HG03097 (cell line): ENCODE results near the gene FBXL4.

Experiments
- ATAC-seq: cut with Tn5 transposase; IDR thresholded peaks from one replicate; pipeline ENCODE4 v1.9.1; 2021; ENCODE audit not compliant: unreplicated experiment, low FRiP score

Gene FBXL4

GRCh38 chr6:98894810-98895209 lies 52.9 kb downstream of the FBXL4 start:
- no peak for ATAC-seq

DNA sequence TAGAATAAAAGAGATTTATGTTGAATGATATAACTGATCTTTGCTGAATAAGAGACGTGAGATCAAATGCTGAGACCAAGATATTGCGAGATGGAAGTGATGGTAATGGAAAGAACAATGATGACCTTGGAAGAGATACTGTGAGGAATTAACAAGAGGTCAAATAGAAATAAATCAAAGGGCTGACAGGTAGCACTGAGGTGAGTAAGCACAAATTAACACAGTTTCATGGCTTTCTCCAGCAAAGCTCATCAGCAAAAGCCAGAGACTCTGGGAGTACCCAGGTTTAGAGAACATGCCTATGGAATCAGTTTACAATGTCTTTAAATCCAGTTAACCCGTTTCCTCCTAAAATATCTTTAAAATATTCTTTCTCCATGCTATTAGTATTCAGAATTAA lies 60.1 kb downstream of the FBXL4 start:
- no peak for ATAC-seq

DNA sequence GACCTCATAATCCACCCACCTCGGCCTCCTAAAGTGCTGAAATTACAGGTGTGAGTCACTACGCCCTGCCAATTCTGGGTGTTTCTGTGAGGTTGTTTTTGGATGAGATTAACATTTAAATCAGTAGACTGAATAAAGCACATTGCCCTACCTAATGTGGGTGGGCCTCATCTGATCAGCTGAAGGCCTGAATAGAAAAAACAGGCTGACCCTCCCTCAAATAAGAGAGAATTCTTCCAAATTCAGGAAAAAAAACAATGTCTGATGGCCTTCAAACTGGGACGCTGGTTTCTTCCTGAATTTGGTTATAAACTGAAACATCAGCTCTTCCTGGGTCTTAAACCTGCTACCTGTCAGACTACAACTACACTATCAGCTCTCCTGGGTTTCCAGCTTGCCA lies 62.4 kb downstream of the FBXL4 start:
- ATAC-seq: no peak

- peak; percentile 94 for ATAC-seq
Measured at GRCh38 chr6:98880486-98880885, 67.3 kb downstream of the FBXL4 start.

GRCh38 chr6:98877250-98877649 lies 70.5 kb downstream of the FBXL4 start:
- no peak for ATAC-seq

DNA sequence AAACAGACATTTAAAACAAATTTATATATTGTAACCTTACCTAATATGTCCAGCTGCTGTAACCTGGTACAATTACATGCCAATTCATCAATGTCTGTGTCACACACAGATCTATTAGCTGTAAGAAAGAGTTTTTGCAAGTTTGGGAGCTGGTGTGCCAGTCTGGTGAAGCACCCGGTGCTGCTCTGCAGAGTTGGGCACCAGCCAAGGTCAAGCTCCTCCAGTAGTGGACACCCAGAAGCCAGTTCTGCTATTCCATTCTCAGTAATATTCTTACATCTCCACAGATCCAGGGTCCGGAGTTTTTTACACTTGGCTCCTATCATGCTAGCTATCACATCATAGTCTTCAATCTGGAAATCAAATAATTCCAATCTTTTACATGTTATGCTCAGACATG lies 72.4 kb downstream of the FBXL4 start:
- ATAC-seq: no peak

DNA sequence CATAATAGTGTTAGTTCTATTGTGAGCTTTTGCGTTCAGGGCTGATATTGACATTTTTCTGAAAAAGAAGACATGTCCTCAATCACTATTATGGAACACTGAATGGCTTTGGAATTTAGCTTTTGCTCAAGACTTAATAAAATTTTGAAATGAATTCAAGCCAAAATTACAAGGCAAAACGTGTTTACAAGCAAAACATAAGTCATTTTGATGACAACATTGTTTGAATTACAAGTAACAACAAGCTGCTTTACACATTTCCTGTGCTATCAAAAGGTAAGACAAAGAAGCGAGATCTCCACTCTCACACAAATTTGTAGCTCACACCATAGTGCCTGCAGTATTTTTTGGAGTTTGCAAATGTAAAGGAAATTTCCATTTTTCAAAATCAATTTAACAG lies 75.9 kb downstream of the FBXL4 start:
- ATAC-seq: no peak

DNA sequence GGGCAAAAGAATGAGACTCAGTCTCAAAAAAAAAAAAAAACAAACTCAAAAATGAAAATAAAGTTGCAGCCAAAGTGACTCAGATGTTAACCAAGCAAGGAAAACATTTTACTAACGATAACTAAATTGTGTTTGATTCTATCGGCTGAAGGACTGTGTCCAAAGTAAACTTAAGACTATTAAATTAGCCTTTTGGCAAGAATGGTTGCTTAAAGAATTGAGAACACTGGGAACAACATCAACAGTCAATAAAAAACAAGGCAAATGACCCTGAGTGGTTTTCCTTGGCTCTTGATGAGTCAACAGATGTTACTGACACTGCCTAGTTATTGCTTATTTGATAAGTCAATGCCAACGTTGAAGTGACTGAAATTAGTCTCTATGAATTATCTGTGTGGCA lies 76.7 kb downstream of the FBXL4 start:
- ATAC-seq: no peak

DNA sequence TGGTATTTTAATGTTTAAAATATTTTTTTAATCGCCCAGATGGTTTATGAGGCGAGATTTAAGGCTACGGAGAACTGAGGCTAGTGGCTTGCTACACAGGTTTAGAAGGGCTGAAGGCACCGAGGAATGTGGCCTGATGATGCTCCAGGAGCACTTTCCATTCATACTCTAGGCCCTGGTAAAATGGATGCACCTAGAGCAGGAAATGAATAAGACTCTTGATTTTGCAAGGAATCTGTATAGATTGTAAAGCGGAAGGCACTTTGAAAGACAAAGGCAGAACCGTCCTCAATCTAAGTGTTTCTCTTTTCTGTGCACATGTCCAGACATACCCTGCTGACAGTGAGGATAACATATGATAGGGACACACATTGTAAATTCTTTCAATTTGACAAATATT lies 83.2 kb downstream of the FBXL4 start:
- no peak for ATAC-seq

DNA sequence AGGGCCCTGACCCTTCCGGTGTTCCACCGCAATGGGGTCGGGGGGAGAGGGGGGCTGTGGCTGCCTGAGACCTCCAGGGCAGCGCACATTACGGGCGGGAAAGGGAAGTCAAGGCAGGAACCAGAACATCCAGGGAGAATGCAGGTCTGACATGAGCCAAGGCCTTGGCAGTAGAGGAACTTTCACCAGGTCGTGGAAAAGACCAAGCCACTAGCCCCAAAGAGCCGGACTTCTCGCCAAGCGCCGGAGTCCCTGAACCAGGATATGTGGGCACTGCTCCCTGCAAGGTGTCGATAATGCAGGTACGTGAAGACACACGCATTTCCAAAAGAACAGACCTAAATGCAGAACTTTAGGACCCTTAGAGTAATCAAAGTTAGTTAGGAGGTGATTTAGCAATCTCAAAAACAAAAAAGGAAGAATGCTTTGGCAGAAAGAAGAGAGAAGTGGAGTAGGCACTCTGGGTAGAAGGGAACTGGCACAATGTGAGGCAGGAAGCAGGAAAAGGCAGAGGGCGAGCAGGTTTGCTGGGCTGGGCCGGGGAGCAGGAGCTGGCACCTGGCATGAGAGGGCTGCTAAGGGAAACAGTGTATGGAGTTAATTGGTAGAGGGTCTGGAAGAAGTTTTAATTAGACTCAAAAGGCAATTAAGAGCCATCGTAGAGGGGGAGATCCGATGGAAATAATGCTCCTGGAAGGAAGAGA lies 99.1 kb downstream of the FBXL4 start:
- no peak for ATAC-seq

DNA sequence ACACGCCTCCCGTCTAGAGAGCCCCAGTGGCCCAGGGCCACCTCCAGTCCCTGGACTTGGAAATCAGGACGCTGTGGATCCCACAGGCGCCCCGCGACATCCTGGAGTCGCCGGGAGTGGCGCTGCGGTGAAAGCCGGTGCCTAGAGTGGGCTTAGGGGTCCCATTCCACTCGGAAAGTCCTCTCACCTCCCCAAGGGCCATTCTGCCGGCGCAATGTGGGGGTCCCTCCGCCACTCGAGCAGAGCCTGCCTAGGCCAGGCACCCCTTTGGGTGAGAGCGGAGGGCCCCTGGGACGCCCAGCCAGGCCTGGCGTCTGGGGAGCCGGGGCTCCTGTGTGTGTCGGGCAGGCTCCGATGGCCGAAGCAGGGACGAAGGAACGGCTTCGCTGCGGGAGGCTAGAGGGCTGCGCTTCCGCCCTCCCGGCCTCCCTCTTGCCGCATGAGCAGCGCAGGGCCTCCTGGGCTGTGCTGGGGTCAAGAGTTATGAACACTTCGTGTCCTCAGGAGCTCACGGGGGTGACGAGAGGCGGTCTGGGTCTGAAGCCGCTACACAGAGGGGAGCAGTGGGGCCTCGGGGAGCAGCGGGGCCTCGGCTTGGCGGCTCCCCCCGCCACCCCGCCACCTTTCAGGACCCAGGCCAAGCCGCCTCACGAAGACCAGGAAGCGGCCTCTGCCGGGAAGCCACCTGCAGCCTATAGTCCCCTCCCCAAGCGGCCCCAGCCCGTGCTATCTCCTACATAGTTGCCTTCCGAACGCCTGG lies 99.8 kb downstream of the FBXL4 start:
- ATAC-seq: no peak

- no peak for ATAC-seq
Measured at GRCh38 chr6:98847416-98847778, 100.3 kb downstream of the FBXL4 start.

- no peak for ATAC-seq
Measured at GRCh38 chr6:98846021-98846380, 101.7 kb downstream of the FBXL4 start.

DNA sequence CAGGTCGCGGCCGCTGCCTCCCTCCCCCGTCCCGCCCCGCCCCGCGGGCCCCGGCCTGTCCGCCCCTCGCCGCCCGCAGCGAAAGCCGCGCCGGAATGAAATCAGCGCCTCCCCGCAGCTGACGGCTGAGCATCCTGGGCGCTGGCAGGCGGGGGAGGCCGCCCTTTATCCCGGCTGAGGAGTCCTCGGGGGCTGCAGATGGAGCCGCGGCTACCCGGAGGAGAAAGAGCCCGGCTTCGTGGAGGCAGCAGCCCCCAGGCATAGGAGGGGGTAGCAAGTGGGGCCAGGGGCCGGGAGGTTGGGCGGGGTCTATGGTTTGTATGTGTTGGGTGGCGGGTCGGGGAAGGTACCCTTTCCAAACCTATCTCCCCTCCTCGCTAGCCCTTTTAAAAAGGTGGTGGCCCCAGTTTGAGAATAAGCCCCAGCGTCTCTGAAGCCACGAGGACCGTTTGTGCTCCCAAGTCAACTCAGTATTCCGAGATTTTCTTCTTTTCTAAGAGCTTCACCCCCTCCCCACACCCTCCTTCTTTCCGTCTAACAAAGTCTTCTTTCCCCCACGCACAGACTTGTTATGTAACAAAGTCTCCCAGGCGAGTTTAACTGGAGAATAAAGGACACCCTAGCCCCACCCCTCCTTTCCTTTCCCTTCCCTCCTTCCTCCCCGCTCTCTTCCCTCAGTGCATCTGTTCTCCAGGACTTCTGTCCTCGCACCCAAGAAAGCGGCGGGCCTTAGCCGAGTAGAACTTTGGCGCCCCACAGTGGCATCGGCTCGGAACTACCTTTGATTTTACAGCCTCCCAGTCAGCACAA lies 102.3 kb downstream of the FBXL4 start:
- ATAC-seq: peak; percentile 54

DNA sequence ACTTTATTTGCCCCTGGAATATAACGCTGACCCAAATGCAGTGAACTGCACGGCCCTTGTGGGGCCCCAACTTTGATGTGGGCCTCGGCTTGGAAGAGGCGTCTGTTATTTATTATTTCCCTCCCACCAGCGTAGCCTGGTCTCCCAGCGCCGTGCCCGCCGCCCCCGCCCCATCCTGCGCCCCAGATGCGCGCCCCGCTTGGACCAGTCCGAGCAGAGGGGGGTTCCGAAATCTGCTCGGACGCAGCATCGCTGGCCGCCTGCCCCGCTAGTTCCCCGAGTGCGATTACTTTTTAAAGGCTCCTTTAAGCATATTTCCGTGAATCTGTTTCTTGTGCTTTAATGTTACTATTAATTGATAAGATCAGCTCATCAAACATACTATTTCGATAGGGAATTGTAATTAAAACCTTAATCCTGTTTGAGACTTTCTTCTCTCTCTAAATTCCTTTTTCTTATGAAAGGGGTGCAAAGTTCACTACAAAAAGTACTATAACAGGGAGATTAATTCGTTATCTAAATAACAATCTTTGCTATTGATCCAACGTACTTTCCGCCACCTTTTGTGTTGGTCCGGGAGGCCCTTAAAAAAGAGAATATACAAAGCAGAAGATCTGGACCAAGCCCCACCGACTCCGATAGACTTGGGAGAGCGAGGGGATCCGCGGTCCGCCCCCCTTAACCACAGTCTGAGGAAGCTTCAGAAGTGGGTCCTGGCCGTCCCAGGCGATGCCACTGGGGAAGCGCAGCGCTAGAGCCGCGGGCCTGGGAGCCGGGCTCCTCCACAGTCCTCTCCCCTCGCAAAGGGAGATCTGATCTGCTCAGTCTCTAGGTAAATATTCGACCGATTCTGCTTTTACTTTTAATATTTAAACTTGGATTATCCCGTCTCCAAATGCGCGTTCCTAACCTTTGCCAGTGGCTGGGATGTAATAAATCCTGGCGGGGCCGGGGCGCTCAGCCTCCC lies 103.2 kb downstream of the FBXL4 start:
- ATAC-seq: no peak

DNA sequence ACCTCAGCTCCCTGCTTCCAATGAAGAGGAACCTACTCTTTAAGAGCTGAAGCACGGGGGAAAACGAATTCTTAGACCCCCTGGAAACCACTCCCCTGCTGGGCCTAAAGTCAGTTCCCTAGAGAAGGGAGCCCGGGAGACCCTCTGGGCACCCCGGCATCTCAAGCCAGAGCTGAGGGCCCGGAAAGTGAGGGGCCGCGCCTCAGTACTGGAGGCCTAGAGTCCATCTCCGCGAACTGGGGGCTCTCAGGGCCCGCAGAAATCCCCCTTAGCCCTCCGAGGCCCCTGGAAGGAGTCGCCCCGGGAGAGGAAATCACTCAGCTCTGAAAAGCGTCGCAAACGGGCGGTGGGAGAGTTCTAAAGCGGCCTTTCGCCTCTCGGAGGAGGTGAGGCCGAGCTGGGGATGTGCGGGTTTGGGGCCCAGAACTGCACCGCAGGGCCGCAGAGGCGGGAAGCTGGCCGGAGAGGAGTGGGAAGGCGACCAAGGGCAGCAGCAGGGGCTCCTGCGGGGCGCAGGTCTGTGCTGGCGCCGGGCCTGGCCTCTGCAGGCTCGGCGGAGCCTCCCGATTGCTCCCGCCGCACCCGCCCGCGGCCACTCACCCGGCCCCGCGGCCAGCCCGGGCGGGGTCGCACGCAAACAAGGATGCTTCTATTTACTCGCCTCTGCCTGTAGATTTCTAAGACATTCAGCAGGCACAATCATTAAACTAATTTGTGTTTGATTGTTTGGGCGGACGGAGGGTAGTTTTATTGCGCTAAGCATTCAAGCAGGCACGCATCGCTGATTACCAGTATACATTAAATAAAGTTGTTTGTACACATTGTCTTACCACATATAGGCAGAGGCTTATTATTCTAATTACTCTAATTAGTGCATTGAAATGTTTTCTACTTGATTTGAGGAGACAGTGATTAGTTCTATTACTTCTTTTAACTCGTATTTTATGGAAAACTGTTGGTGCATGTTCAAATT lies 104.2 kb downstream of the FBXL4 start:
- ATAC-seq: no peak

GRCh38 chr6:98842342-98843180 lies 105.2 kb downstream of the FBXL4 start:
- ATAC-seq: no peak

DNA sequence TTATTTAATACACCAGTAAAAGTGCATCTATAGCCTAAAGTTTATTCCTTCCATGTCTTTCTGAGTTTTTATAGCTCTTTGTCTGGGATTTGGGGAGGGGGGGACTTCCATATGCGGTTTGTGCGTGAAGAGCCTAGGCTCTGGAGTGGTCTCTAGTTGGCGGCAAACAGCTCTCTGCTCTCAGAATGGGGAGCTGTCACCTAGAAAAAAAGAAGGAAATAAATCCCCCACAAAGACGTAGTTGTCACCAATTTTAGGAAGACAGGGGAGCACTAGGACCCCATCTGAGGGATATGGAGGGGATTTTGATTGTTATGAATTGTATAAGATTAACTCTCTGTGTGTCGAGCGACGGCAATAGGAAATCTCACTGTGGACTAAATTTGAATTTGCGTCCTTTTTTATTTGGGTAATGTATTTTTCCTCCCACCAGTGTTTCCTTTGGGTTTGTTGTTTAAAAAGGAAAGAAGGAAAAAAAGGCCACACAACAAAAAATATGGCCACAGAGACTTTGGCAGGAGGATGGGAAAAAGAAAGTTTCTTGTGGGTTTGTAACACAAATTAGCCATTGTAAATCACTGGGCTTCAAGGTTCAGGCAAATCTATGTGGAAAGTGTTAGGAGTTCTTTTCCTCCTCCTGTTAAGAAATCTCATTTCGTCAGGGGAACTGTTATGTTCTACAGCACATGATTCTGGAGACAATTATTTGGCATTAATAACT lies 106.0 kb downstream of the FBXL4 start:
- no peak for ATAC-seq
